ENCODE data around the gene LCE3A.

GRCh38 chr1:152613511-152613910 is 9.4 kb downstream of the LCE3A start, which contains the start of gene LCE3B:
- TF ChIP-seq EZH2phosphoT487 (IDR thresholded peaks at IDR 0.05; ENCODE audit: low read depth, severe bottlenecking, unreplicated experiment) (no peak), CTCF (IDR thresholded peaks at IDR 0.05; ENCODE audit: poor library complexity) (no peak), EZH2 (IDR thresholded peaks at IDR 0.05; ENCODE audit: borderline replicate concordance) (no peak)

Measured in hepatocyte (in vitro differentiated cells).